SU-DHL-6 (cell line): Measurements from ENCODE around the gene XYLT1.

ENCODE experiments used
- H2AFZ ChIP-seq: fragments of 200-600 bp; sonication (generic); 2 replicates; pipeline ENCODE4 v1.6.1; 2014; ENCODE audit warnings: low read depth, mild to moderate bottlenecking, moderate library complexity, mixed read lengths, antibody characterized with exemption, low read length; ENCODE audit not compliant: severe bottlenecking
- H3F3A ChIP-seq: fragments of 200-600 bp; shearing (Covaris generic); 2 replicates; pipeline ENCODE4 v1.6.0; 2016; ENCODE audit warnings: antibody characterized with exemption, mild to moderate bottlenecking; ENCODE audit not compliant: insufficient read depth
- H3K27ac ChIP-seq: fragments of 200-600 bp; sonication (generic); 2 replicates; pipeline ENCODE4 v1.5.1; 2016; ENCODE audit warnings: low read depth, mild to moderate bottlenecking, low read length, moderate library complexity, mixed read lengths
- H3K27me3 ChIP-seq: fragments of 200-600 bp; sonication (generic), shearing (Covaris generic); 2 replicates; pipeline ENCODE4 v1.6.0; 2014; ENCODE audit warnings: mild to moderate bottlenecking, low read length
- H3K36me3 ChIP-seq: fragments of 200-600 bp; sonication (generic); 2 replicates; pipeline ENCODE4 v1.6.1; 2014; ENCODE audit warnings: mild to moderate bottlenecking, low read length, mixed read lengths
- H3K4me2 ChIP-seq: fragments of 300-600, 200-600 bp; shearing (Covaris generic), sonication (generic); 2 replicates; pipeline ENCODE4 v1.6.0; 2014; ENCODE audit warnings: low read length, low read depth, mild to moderate bottlenecking; ENCODE audit not compliant: poor library complexity, severe bottlenecking
- H3K4me3 ChIP-seq: fragments of 200-600 bp; sonication (generic); 2 replicates; pipeline ENCODE4 v1.5.1; 2014; ENCODE audit warnings: antibody characterized with exemption, low read length, mild to moderate bottlenecking, mixed read lengths; ENCODE audit not compliant: insufficient read depth, poor library complexity, severe bottlenecking
- H3K79me2 ChIP-seq: fragments of 200-600 bp; sonication (generic); 2 replicates; pipeline ENCODE4 v1.6.1; 2014; ENCODE audit warnings: mild to moderate bottlenecking, low read length, moderate library complexity; ENCODE audit not compliant: insufficient read depth
- H3K9ac ChIP-seq: fragments of 200-600 bp; sonication (generic); 2 replicates; pipeline ENCODE4 v1.7.0; 2014; ENCODE audit warnings: mild to moderate bottlenecking, low read length
- H3K9me2 ChIP-seq: fragments of 200-600 bp; sonication (generic); replicated peaks from 2 replicates; pipeline ENCODE4 v1.6.1; 2014; ENCODE audit warnings: low read length; ENCODE audit not compliant: insufficient read depth
- H3K9me3 ChIP-seq: fragments of 200-600 bp; sonication (generic); 2 replicates; pipeline ENCODE4 v1.6.1; 2014; ENCODE audit warnings: low read length, mixed read lengths; ENCODE audit not compliant: insufficient read depth
- H4K20me1 ChIP-seq: fragments of 200-600 bp; sonication (generic); 2 replicates; pipeline ENCODE4 v1.6.1; 2014; ENCODE audit warnings: low read depth, mild to moderate bottlenecking, antibody characterized with exemption, low read length, moderate library complexity, mixed read lengths
- CTCF ChIP-seq: fragments of 200-600 bp; sonication (generic); IDR thresholded peaks from one replicate; pipeline ENCODE4 v1.5.1; 2017; ENCODE audit warnings: antibody characterized with exemption, mild to moderate bottlenecking, low read length, moderate library complexity; ENCODE audit not compliant: insufficient read depth, poor library complexity, severe bottlenecking
- EZH2phosphoT487 ChIP-seq: fragments of 200-600 bp; sonication (generic), shearing (Covaris generic); conservative IDR thresholded peaks from 2 replicates; pipeline ENCODE4 v1.6.1; 2018; ENCODE audit warnings: mild to moderate bottlenecking, antibody characterized with exemption, low read length, moderate library complexity, mixed read lengths

XYLT1 gene

GRCh38 chr16:17461951-17462729, 8.6 kb downstream of the XYLT1 start:
- no peaks in the 10 kb centered on the region for H4K20me1 ChIP-seq
- H3F3A ChIP-seq: peaks cover 45% of the 10 kb centered on the region
- no peaks in the 10 kb centered on the region for H3K27me3 ChIP-seq
- H3K9me3 ChIP-seq: no peaks in the 10 kb centered on the region
- H3K4me2 ChIP-seq: peak overlapping the region; percentile 75
- no peak overlapping the region for H2AFZ ChIP-seq
- peaks cover 87% of the 10 kb centered on the region for H3K79me2 ChIP-seq
- H3K4me3 ChIP-seq: peak overlapping the region; percentile 21
- no peaks in the 10 kb centered on the region for H3K9me2 ChIP-seq
- peaks cover 8% of the 10 kb centered on the region for H3K36me3 ChIP-seq
- no peak for TF ChIP-seq CTCF
- TF ChIP-seq EZH2phosphoT487: no peak
- H3K9ac ChIP-seq: peak overlapping the region; percentile 52
- peak overlapping the region; percentile 92 for H3K27ac ChIP-seq

DNA sequence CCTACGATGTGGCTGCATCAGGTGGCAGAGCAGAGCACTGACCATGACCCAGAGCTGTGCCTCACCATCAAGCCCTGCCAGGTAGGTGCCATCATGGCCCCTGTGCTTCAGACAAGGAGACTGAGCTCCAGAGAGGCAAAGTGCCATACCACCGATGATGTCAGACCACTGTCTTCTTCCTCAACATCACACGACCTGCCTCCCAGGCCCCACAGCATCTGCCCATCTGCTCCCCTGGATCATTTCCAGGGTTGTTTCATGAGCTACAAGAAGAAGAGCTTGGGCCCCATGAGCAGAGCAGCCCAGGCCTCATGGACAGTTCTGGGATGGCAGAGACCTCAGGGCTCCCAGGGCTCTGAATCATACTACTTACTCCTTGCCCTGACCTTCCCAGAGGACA, 9.9 kb downstream of the XYLT1 start:
- Histone ChIP-seq H3K79me2 (peaks cover 82% of the 10 kb centered on the region), H3K36me3 (peaks cover 8% of the 10 kb centered on the region), H3K27ac (peak overlapping the region; percentile 92), H2AFZ (no peak overlapping the region), H3K9me2 (no peaks in the 10 kb centered on the region), H3K4me3 (peak overlapping the region; percentile 30), H4K20me1 (no peaks in the 10 kb centered on the region), H3K4me2 (peak overlapping the region; percentile 75), H3F3A (peaks cover 45% of the 10 kb centered on the region), H3K27me3 (no peaks in the 10 kb centered on the region), H3K9me3 (no peaks in the 10 kb centered on the region), H3K9ac (peak overlapping the region; percentile 52)
- no peak for TF ChIP-seq CTCF
- TF ChIP-seq EZH2phosphoT487: no peak

- Histone ChIP-seq H3K4me2 (peak overlapping the region; percentile 75), H3F3A (peaks cover 45% of the 10 kb centered on the region), H3K27me3 (no peaks in the 10 kb centered on the region), H3K9ac (peak overlapping the region; percentile 52), H2AFZ (no peak overlapping the region), H3K79me2 (peaks cover 73% of the 10 kb centered on the region), H3K9me2 (no peaks in the 10 kb centered on the region), H3K27ac (peak overlapping the region; percentile 92), H3K36me3 (peaks cover 10% of the 10 kb centered on the region), H3K9me3 (no peaks in the 10 kb centered on the region), H3K4me3 (peak overlapping the region; percentile 37), H4K20me1 (no peaks in the 10 kb centered on the region)
- TF ChIP-seq EZH2phosphoT487 (no peak), CTCF (no peak)
Measured at GRCh38 chr16:17459903-17460521, 10.7 kb downstream of the XYLT1 start.
